ENCODE measurements around the gene LGALS3BP. TPM values are rescaled to one million over a fixed set of nuclear protein-coding genes. Genes with fewer than 3 reads are reported as not detected.

The LGALS3BP gene
- total RNA-seq, 1 experiment from 2014 or later = 389 TPM

GRCh38 chr17:78940258-78940657, 39.5 kb downstream of the LGALS3BP start:
- Histone ChIP-seq H3K79me2 (ENCODE audit: insufficient read depth, low read length) (no peaks in the 10 kb centered on the region), H3K27me3 (ENCODE audit: insufficient read depth, low read length) (no peaks in the 10 kb centered on the region), H3K9me3 (ENCODE audit: control insufficient read depth in 1 of 2, insufficient read depth in 1 of 2, low read depth in 1 of 2, low read length in 2 of 2) (no peaks in the 10 kb centered on the region), H3K9me2 (ENCODE audit: insufficient read depth) (no peaks in the 10 kb centered on the region), H3K4me2 (ENCODE audit: low read length) (no peak overlapping the region), H3K27ac (ENCODE audit: low read depth, low read length) (no peak overlapping the region), H3K9ac (ENCODE audit: low read length) (no peak overlapping the region), H4K20me1 (ENCODE audit: insufficient read depth) (no peaks in the 10 kb centered on the region), H3K4me1 (ENCODE audit: control insufficient read depth in 1 of 2, insufficient read depth in 2 of 2, low read length in 2 of 2) (peaks cover 3 to 30% of the 10 kb centered on the region in 2 experiments; a peak in 3 of 4 replicates), H3K4me3 (replicated peaks in 1 of 2; ENCODE audit: low read depth in 1 of 2, low read length in 2 of 2) (no peak overlapping the region), H3K36me3 (ENCODE audit: control insufficient read depth in 1 of 2, insufficient read depth in 2 of 2, low read length in 2 of 2) (no peaks in the 10 kb centered on the region), H2AFZ (ENCODE audit: low read depth, low read length, poor library complexity, severe bottlenecking) (no peak overlapping the region)
- TF ChIP-seq CEBPB (IDR thresholded peaks at IDR 0.05; ENCODE audit: low read depth) (no peak), ZFX (IDR thresholded peaks at IDR 0.05) (no peak), EZH2 (IDR thresholded peaks at IDR 0.05) (no peak)
- TF ChIP-seq, protein P1, sequence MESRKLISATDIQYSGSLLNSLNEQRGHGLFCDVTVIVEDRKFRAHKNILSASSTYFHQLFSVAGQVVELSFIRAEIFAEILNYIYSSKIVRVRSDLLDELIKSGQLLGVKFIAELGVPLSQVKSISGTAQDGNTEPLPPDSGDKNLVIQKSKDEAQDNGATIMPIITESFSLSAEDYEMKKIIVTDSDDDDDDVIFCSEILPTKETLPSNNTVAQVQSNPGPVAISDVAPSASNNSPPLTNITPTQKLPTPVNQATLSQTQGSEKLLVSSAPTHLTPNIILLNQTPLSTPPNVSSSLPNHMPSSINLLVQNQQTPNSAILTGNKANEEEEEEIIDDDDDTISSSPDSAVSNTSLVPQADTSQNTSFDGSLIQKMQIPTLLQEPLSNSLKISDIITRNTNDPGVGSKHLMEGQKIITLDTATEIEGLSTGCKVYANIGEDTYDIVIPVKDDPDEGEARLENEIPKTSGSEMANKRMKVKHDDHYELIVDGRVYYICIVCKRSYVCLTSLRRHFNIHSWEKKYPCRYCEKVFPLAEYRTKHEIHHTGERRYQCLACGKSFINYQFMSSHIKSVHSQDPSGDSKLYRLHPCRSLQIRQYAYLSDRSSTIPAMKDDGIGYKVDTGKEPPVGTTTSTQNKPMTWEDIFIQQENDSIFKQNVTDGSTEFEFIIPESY (IDR thresholded peaks at IDR 0.05; ENCODE audit: extremely low read depth, insufficient replicate concordance, low read length) = no peak
- DNase-seq (ENCODE audit: low read depth, low spot score) (no peak), ATAC-seq (no peak)
- RAD21 ChIA-PET (ENCODE audit: low non-redundant PET in 1 of 2, low total read pairs in 2 of 2, uncharacterized antibody in 2 of 2, unreplicated experiment in 2 of 2) = no interaction called here
- CTCF ChIA-PET = no interaction called here
- POLR2A ChIA-PET = interaction anchor here (1.0 to 1.1 kb wide), 2 partner anchors 9 to 39 kb away, joined by 3 read pairs; partner anchors contain the start of gene LGALS3BP
- intact Hi-C loops (cut with micrococcal nuclease) = no loop called here
- BruUV-seq (replicated peaks) = no TSS peak

- Histone ChIP-seq H2AFZ (ENCODE audit: low read depth, low read length, poor library complexity, severe bottlenecking) (no peak overlapping the region), H3K4me3 (replicated peaks in 1 of 2; ENCODE audit: low read depth in 1 of 2, low read length in 2 of 2) (no peak overlapping the region), H3K9me2 (ENCODE audit: insufficient read depth) (no peaks in the 10 kb centered on the region), H3K27me3 (ENCODE audit: insufficient read depth, low read length) (no peaks in the 10 kb centered on the region), H3K4me1 (ENCODE audit: control insufficient read depth in 1 of 2, insufficient read depth in 2 of 2, low read length in 2 of 2) (peaks cover 5 to 37% of the 10 kb centered on the region in 2 experiments), H3K9ac (ENCODE audit: low read length) (no peak overlapping the region), H3K4me2 (ENCODE audit: low read length) (no peak overlapping the region), H4K20me1 (ENCODE audit: insufficient read depth) (no peaks in the 10 kb centered on the region), H3K79me2 (ENCODE audit: insufficient read depth, low read length) (no peaks in the 10 kb centered on the region), H3K36me3 (ENCODE audit: control insufficient read depth in 1 of 2, insufficient read depth in 2 of 2, low read length in 2 of 2) (no peaks in the 10 kb centered on the region), H3K9me3 (ENCODE audit: control insufficient read depth in 1 of 2, insufficient read depth in 1 of 2, low read depth in 1 of 2, low read length in 2 of 2) (no peaks in the 10 kb centered on the region), H3K27ac (ENCODE audit: low read depth, low read length) (no peak overlapping the region)
- DNase-seq (ENCODE audit: low read depth, low spot score) = no peak
- POLR2A ChIA-PET = interaction anchor here (1.0 to 1.1 kb wide), 2 partner anchors 9 to 40 kb away, joined by 3 read pairs; partner anchors contain the start of gene LGALS3BP
- RAD21 ChIA-PET (ENCODE audit: low non-redundant PET in 1 of 2, low total read pairs in 2 of 2, uncharacterized antibody in 2 of 2, unreplicated experiment in 2 of 2) = no interaction called here
- CTCF ChIA-PET = no interaction called here
- ATAC-seq = no peak
- intact Hi-C loops (cut with micrococcal nuclease) = no loop called here
- BruUV-seq (replicated peaks) = no TSS peak
- TF ChIP-seq, protein P2, sequence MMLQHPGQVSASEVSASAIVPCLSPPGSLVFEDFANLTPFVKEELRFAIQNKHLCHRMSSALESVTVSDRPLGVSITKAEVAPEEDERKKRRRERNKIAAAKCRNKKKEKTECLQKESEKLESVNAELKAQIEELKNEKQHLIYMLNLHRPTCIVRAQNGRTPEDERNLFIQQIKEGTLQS (IDR thresholded peaks at IDR 0.05) = no peak
- no peak for TF ChIP-seq JUND (IDR thresholded peaks at IDR 0.05)
- no peak for TF ChIP-seq CEBPB (IDR thresholded peaks at IDR 0.05; ENCODE audit: low read depth)
- no peak for TF ChIP-seq TCF7L2 (IDR thresholded peaks at IDR 0.05; ENCODE audit: borderline replicate concordance, extremely low read depth, insufficient read depth, insufficient read length)
- TF ChIP-seq SIN3A (IDR thresholded peaks at IDR 0.05; ENCODE audit: low read depth) = no peak
- no peak for TF ChIP-seq FOSL1 (IDR thresholded peaks at IDR 0.05; ENCODE audit: low read depth)
- no peak for TF ChIP-seq SRF (IDR thresholded peaks at IDR 0.05; ENCODE audit: low read depth)
- TF ChIP-seq EZH2 (IDR thresholded peaks at IDR 0.05) = no peak
- TF ChIP-seq ZFX (IDR thresholded peaks at IDR 0.05) = no peak
- TF ChIP-seq RAD21 (IDR thresholded peaks at IDR 0.05; ENCODE audit: low read depth) = no peak
- no peak for TF ChIP-seq MAX (IDR thresholded peaks at IDR 0.05)
- TF ChIP-seq, protein P3, sequence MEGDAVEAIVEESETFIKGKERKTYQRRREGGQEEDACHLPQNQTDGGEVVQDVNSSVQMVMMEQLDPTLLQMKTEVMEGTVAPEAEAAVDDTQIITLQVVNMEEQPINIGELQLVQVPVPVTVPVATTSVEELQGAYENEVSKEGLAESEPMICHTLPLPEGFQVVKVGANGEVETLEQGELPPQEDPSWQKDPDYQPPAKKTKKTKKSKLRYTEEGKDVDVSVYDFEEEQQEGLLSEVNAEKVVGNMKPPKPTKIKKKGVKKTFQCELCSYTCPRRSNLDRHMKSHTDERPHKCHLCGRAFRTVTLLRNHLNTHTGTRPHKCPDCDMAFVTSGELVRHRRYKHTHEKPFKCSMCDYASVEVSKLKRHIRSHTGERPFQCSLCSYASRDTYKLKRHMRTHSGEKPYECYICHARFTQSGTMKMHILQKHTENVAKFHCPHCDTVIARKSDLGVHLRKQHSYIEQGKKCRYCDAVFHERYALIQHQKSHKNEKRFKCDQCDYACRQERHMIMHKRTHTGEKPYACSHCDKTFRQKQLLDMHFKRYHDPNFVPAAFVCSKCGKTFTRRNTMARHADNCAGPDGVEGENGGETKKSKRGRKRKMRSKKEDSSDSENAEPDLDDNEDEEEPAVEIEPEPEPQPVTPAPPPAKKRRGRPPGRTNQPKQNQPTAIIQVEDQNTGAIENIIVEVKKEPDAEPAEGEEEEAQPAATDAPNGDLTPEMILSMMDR (IDR thresholded peaks at IDR 0.05 in 2 of 3, conservative IDR thresholded peaks at IDR 0.05 in 1 of 3; ENCODE audit: borderline replicate concordance in 1 of 3, insufficient read depth in 1 of 3, low read depth in 2 of 3, low read length in 2 of 3) = no peak
- no peak for TF ChIP-seq YY1 (IDR thresholded peaks at IDR 0.05; ENCODE audit: extremely low read depth, insufficient replicate concordance, low read depth, low read length)
- no peak for TF ChIP-seq ELF1 (IDR thresholded peaks at IDR 0.05; ENCODE audit: borderline replicate concordance, low read depth)
- TF ChIP-seq EGR1 (IDR thresholded peaks at IDR 0.05; ENCODE audit: low read depth) = no peak
- no peak for TF ChIP-seq ZNF274 (IDR thresholded peaks at IDR 0.05; ENCODE audit: low read depth, low read length)
- no peak for TF ChIP-seq EZH2phosphoT487 (IDR thresholded peaks at IDR 0.05; ENCODE audit: borderline replicate concordance)
Observed at GRCh38 chr17:78939615-78940014, 40.1 kb downstream of the LGALS3BP start.
